Activated T-cell treated with anti-CD3 and anti-CD28 coated beads for 1 hour (primary cell): ENCODE data around the gene HRK.

Experiments used
- DNase-seq: peaks from one replicate; pipeline ENCODE4 v3.0.0-alpha.2; 2020; ENCODE audit warnings: low read depth

HRK gene

DNA sequence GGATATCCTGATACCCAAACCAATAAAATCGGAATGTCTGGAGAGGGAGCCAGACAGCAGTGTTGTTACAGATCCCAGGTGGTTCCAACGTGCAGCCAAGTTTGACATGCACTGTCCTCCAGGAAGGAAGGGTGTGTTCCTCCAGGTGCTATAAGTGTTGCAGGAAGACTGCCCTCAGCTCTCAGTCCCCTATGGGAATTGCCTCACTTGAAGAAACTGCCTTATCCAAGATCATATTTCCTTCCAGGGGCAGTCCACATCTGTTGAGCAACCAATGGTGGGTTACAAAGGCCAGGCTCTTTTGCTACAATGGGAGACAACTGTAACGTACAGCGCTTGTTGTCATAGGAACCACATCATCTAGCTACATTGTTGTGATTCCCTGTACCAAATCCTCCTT is 16.2 kb upstream of the HRK start:
- no peak for DNase-seq

DNA sequence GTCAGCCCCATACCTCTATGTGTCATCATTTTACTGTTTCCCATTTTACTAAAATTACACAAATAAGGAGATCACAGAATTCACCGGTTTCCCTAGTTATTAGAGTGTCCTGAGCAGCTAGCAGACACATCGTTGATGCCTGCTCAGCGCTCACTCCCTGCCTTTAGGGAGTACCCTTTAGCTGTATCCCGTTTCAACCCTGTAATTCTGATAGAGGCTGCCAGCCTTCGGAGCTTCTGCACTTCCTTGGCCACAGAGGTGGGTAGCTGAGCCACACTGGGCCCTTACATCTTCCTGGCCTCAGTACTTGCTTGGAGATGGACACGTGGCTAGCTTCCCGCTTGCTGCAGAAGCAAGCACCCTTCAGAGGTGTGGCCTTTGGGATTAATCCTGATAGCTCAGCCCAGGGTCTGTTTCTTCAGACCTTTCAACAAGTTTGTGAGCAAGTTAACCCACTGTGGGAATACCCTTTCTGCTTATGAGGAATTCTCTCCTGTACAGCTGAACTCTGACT is 15.2 kb upstream of the HRK start:
- DNase-seq, result no peak

DNA sequence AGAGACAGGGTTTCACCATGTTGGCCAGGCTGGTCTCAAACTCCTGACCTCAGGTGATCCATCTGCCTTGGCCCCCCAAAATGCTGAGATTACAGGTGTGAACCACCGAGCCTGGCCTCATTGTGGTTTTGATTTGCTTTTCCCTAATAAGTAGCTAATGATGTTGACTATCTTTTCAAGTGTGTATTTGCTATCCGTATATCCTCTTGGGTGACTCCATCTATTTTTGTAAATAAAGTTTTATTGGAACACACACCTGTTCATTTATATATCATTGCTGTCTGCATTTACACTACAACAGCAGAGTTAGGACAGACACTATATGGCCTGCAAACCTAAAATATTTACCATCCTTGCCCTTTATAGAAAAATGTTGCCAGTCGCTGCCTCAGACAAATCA is 13.7 kb upstream of the HRK start:
- DNase-seq, result no peak

DNA sequence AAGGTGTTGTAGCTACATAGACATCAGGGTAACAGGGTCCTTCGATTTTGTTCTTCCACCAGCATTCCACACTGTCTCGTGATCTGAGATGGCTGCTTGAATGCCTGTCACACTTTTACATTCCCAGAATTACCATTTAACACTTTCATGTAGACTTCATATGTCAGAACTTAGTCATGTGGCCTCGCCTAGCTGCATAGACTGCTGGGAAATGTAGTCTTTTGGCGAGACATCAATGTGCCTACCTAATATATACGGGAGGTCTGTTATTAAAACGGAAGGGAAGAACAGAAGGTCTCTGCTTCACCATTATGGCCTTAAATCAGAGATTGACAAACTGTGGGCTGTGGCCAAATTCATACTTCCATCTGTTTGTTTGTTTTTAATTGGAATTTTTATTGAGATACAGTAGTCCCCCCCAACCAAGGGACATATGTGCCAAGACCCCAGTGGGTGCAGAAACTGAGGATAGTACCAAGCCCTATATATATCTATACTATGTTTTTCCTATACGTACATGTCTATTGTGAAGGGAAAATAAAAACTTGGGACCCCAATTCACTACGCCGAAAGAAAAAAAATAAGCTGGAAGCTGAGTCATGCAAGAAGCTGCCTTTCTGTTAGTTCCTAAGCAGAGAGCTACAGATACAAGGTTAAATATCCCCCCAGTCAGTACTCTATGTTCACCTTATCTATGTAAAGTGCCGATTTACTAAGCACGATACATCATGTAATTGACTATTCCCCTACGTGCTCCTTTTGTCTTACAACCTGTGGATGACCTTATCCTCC is 11.3 kb upstream of the HRK start:
- no peak for DNase-seq

DNA sequence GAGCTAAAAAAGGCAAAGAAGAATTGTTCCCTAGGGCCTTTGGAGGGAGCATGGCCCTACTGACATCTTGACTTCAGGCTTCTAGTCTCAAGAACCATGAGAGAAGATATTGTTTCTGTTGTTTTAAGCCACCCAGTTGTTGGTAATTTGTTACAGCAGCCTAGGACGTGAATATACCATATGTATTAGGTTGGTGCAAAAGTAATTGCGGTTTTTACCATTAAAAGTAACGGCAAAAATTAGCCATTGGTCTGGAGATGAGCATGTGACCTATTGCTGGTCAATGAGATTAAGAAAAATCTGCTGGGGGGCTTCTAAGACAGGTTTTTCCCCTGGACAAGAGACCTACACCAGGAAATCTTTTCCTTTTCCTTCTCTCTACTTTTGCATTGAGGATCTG is 9.8 kb upstream of the HRK start:
- DNase-seq, result no peak

DNA sequence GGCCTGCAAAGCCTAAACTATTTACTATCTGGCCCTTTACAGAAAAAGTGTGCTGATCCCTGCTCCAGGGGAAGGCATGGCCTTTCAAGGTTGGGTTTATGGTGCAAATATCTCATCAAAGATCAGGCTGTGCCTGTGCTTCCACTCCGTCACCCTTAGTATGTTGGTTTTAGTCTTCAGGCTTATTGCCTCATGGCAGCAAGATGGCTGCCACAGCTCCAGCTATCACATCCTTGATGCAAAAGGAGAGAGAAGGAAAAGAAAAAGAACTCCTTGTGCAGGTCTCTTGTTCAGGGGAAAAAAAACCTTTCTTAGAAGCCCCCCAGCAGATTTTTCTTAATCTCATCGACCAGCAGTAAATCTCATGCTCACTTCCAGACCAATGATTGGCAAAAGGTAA is 9.1 kb upstream of the HRK start:
- DNase-seq, result no peak

DNA sequence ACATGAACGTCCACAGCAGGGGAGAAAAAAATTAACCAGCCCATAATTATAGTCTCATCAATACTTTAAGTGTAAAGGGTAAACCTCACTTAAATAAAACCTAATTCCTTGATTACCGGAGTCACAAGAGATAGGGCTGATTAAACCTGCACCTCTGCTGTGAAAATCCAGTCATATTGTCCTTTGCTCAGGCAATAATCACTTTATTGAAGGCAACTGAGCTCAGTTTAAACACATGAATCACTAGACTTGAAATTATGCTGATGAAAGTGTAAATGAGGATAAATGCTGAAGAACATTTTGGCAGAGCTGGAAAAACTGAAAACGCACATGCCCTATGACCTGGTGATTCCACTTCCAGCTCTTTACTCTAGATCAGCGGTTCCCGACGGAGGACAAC is 6.7 kb upstream of the HRK start:
- DNase-seq, result no peak

DNA sequence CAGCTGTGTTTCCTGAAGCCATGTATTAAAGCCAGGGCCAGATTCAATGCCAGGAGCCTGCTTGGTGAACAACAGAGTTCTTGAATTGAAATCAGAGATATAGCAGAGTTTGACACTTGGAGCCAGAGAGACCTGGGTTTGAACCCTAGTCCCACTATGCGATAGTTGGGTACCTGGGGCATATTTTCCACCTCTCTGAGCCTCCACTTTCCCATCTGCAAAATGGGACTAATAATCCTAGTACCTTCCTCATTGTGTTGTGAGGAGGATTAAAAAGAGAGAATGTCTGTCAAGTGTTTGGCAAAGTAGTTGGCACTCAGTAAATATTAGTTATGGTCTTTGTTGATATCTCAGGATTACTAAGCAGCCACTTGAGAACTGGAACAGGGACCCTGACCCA is 6.0 kb upstream of the HRK start:
- DNase-seq, result no peak

DNA sequence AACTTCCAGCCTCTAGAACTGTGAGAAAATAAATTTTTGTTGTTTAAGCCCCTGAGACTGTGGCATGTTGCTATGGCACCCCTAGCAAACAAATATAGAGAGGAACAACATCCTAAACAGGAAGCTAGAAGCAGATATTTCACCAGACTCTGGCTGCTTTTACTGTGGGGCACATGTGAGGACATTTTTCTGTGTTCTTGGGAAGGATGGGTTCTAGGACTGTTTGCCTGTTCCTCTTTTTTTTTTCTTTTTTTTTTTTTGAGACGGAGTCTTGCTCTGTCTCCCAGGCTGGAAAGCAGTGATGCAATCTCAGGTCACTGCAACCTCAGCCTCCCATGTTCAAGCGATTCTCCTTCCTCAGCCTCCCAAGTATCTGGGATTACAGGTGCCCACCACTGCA is 4.2 kb upstream of the HRK start:
- no peak for DNase-seq

DNA sequence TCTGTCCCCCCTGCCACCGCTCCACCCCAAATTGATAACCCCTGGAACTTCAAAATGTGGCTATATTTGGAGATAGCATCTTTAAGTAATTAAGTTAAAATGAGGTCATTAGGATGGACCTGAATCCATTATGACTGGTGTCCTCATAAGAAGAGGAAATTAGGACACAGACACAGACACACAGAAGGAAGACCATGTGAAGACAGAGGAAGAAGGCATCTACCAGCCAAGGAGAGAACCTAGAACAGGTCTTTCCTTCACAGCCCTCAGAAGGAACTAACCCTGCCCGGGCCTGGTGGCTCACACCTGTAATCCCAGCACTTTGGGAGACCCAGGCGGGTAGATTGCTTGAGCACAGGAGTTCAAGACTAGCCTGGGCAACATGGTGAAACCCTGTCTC is 3.6 kb upstream of the HRK start:
- DNase-seq, result no peak

DNA sequence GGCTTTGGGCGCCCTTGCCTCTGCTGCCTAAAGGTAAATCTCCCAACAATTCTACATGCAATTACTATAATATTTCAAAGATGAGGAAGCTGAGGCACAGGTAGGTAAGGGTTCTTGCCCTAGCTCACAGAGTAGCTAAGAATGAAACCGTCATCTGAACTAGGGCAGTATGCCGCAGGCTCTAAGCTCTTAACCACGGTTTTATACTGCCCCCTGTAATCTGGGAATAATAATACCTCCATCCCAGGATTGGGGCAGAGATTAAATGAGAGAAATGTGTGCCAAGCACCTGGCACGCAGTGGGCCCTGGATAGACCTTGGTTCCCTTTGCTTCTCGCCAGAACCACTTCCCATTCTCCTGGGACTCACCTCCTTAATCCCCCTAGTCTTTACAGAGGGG is 1.5 kb upstream of the HRK start:
- DNase-seq, result no peak

DNA sequence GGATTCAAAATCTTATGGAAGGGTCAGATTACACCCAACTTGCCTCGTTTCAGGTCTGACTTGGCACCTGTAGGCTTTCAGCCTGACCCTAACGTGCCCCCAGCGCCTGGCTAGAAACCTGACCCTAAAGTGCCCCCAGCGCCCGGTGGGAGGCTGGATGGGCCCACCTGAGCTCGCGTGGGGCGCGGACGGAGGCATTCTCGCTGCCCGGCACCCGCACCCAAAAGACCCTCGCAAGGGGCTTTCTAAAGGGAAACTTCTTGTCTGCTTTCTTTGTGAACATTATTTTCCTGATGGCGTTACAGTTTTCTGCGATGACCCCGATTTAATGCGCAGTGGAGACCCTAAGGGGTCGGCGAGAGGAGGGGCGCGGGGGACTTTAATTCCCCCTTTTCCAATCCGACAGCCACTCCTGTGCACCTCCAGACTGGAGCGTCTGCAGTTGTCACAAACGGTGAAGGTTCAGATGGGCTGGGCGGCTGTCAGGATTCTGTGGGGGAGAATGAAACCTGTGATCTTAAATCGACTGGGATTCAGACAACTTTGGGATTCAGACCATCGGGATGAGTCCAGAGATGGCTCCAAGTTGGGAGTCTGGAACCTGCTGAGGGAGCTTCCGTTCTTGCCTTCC is 751 bp upstream of the HRK start:
- DNase-seq, result no peak

DNA sequence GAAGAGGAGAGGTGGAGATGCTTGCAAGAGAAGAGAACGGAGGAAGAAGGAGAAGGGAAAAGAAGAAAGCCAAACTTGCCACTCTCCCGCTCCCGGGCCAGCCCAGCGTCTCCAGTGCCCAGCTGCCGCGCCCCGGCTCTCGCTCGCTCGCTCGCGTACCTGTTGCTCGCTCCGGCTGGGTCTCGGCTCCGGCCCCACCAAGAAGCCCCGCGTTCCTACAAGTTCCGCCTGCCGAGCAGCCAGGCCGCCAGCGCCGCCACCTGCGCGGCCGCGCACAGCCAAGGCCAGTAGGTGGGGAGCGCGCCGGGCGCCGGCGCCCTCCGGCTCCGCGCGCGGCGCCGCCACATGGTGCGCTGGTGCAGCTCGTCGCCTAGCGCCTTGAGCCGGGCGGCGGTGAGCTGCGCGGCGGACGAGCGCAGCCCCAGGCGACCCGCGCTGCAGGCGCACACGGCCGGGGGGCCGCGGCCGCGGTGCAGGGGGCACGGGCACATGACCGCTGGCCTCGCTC is 370 bp downstream of the HRK start:
- no peak for DNase-seq

DNA sequence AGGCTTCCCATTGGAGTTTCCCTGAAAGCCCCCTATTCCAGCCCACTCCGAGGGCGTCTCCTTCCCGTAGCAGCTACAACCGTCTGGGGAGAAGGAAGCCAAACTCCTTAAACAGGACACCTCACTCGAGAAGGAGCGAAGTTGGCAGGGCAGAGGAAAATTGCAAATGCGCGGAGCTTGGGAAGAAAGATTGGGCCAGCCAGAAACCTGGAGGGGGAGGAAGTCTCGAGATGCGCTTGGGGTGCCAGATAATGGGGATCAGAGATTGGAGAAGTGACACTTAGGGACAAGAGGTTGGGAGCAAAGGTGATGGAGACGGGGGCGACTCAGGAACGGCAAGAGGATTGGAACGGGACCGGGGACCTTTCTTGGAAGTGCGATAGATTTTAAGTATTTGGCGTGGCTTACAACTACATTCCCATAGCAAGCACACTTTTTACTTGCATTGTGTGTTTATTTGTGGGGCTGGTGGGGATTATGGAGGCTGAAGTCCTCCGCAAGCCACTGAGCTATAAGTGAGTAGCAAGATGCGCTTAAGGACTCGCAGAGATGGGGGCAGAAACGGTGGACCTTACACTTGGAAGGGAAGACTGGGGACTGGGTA is 926 bp downstream of the HRK start:
- DNase-seq, result no peak

DNA sequence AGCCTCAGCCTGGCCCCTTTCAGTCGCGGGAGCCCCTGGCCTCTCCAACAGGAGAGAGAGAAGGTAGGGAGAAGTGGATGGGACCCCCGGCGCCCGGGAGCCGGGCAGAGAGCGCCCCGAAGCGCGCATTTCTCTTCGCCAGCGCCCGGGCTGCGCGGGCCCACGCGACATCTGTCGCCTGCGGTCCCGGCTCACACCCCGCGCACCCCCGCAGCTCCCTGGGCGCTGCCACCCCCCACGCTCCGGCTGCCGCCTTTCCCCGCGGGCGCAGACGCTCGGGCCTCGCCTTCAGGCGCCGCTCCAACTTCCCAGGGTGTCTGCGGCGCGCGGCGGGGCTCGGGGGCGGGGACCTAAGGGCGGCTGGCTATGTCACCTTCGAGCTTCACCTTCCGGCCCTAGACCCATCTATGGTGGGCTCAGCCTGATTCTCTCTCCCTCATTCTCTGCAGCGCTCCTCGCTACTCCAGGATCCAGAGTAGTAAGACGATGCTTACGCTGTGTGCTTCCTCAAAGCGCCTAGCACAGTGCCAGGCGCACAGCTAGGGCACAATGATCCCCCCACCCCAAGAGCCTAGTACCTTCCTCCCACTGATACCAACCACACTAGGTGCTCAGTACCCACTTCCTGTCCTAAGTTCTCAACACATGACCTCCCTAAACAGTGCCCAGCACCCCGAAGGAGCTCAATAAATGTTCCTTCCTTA is 1.6 kb downstream of the HRK start:
- DNase-seq, result no peak

DNA sequence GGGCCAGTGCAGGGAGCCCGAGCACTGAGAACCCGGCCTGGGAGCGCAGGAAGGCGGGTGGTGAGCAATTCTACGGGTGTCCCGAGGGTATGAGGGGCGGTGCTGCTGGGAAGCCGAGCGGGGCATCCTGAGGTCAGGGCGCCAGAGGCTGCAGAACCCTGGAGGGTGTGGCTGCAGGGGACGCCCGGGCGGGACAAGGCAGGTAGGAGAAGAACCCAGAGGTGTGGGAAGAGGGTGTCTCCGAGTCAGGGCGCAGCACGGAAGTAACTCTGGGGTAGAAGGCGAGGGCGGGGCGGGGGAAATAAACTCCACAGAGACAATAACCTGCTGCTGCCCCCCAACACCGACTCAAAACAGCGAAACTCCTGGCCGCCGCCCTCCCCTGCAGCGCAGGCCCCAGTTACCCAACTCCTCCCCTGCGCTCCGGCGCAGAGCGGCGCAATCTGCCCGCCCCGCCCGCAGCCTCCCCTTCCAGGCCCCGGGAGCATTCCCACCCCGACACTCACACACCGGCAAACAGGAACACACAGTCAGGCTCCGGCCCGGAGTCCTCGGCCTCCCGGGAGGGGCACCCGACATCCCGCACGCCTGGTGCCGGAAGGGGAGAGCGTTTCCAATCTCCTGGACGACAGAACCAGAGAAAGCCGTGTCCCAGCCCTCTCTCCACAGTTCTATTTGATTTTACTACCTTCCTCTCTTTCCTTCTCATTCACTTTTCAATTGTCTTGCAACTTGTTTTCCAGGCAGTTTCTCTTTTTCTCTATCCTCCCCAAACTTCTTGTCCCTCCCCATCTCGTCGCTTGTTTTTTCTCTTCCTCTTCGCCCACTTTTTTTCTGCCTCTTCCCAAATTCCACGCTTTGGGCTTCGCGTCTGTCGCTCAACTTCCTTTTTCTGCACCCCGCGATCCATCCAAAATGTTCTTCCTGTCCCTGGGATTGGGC is 2.4 kb downstream of the HRK start:
- DNase-seq, result no peak

DNA sequence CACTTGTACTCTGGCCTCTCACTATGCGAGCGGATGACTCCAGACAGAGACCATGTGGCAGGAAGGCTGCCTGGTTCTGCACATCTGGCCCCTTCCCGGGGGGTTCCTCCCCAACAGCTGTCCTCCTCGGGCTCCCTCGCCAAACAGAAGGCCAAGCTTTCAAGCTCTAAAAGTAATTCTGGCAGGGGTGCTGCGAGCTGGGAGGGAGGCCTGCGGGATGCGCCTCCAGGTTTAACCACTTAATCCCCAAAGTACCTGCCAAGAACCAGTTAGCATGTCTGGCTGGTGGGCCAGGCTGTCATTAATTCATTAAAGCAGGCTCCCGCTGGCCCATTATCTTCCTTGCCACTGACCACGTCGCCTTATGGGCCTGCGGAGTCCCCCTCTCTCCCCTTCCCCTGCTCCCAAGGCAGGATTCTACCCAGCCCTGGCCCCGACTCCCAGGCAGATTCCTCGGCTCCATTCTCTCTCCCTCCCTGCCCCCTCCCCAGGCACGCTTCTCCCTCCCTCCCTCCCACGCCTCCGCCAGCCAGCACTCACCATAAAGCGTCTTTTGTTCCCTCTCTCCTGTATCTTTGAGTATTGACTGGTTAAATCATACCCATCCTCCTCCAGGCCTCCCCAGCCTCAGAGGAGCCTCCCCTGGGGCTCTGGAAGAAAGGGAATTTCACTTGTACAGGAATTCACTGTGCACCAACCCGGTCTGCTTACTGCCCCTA is 4.9 kb downstream of the HRK start:
- no peak for DNase-seq

DNA sequence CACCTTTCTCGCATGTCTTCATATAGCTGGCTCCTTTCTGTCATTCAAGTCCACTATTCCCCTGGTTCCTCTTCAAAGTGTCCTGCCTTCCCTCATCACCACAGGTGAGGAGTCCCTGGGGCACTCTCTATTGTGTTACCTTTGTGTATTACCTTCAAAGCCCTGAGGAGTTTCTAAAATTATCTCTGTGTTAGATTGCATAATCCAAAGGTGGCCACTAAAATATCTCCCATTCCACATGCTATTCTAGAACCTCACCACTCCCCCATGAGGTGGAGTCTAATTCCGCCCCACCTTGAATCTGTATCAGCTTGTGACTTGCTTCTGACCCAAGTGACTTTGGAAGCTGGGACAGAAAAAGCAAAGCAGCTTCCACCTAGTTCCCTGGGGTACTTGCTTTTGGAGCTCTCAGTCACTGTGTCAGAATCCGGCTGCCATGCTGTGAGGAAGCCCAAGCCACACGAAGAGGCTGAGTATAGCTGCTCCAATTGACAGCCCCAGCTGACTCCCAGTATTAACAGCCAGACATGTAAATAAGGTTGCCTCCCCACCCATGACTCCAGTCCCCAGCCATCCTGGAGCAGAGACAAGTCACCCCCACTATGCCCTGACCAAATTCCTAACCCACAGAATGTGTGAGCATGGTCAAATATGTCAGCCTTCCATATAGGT is 6.8 kb downstream of the HRK start:
- no peak for DNase-seq

DNA sequence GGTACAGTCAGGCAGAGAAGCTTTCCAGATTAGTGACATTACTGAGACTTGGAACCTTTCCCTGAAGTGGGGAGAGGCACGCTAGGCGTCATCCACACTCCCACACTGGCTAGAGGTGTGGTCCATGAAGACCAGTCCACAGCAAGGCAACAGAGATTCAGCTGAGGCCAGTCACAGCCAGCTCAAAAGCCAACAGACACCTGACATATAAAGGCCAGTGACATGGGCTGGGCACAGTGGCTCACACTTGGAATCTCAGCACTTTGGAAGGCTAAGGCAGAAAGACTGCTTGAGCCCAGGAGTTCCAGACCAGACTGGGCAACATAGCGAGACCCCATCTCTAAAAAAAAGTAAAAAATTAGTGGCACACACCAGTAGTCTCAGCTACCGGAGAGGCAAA is 10.9 kb downstream of the HRK start:
- no peak for DNase-seq

DNA sequence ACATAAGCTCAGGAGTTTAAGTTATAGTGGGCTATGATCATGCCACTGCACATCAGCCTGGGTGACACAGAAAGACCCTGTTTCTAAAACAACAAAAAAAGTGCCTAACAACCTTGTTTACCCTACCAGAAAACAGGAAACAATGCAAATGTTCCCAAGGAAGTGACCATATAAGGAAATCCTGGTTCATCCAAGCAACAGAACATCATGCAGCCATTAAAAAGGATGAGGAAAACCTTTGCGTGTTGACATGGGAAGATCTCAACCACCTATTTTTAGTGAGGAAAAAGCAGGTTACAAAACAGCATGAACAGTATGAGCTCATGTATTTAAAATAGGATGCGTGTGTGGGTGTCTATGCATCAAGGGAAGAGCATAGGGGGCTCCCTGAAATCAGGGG is 13.7 kb downstream of the HRK start:
- no peak for DNase-seq
